Measurements from ENCODE around the gene CAMKK1. TPM values are rescaled to one million over a fixed set of nuclear protein-coding genes. Genes with fewer than 3 reads are reported as not detected.

The CAMKK1 gene
- total and polyA plus RNA-seq, 4 donors: 3.8 to 14.9 (median 9.4) TPM

DNA sequence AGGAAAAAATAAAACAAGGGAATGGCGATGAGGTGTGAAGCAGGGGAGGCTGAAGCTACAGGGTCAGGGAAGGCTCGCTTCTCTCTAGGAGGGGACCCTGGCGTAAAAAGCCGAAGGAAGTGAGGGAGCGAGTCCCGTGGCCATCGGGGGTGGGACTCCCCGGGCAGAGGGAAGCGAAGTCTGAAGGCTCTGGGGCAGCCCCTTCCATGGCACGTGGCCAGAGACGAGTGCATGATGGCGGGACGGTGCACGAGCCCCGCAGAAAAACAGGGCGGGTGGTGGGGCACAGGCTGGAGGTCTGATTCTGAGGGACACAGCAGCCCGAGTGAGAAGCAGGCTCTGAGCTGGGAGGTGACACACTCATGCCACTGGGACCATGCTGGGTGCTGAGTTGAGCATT, 25.7 kb downstream of the CAMKK1 start:
- Histone ChIP-seq H3K27me3 (ENCODE audit: control insufficient read depth in 3 of 3, insufficient read depth in 3 of 3, low read length in 2 of 3) (no peaks in the 10 kb centered on the region), H3K4me3 (no peak overlapping the region), H3K4me1 (ENCODE audit: control insufficient read depth in 5 of 5, insufficient read depth in 5 of 5, low read length in 5 of 5) (peaks cover 0 to 28% (median 3%) of the 10 kb centered on the region in 5 donors), H3K27ac (ENCODE audit: low read depth in 1 of 2, low read length in 1 of 2) (no peak overlapping the region), H3K9ac (ENCODE audit: insufficient read depth in 1 of 2, low read length in 2 of 2) (no peak overlapping the region), H3K36me3 (ENCODE audit: control insufficient read depth in 4 of 4, insufficient read depth in 4 of 4, low read length in 4 of 4) (peaks cover 0 to 18% (median 0%) of the 10 kb centered on the region in 4 donors), H3K9me3 (ENCODE audit: control insufficient read depth in 4 of 4, insufficient read depth in 3 of 4, low read length in 3 of 4) (no peaks in the 10 kb centered on the region)
- DNase-seq (peak in 1 of 3 donors; percentile 26), ATAC-seq (ENCODE audit: insufficient read depth, low FRiP score) (no peak)
- TF ChIP-seq, protein P1, sequence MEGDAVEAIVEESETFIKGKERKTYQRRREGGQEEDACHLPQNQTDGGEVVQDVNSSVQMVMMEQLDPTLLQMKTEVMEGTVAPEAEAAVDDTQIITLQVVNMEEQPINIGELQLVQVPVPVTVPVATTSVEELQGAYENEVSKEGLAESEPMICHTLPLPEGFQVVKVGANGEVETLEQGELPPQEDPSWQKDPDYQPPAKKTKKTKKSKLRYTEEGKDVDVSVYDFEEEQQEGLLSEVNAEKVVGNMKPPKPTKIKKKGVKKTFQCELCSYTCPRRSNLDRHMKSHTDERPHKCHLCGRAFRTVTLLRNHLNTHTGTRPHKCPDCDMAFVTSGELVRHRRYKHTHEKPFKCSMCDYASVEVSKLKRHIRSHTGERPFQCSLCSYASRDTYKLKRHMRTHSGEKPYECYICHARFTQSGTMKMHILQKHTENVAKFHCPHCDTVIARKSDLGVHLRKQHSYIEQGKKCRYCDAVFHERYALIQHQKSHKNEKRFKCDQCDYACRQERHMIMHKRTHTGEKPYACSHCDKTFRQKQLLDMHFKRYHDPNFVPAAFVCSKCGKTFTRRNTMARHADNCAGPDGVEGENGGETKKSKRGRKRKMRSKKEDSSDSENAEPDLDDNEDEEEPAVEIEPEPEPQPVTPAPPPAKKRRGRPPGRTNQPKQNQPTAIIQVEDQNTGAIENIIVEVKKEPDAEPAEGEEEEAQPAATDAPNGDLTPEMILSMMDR (IDR thresholded peaks at IDR 0.05; ENCODE audit: control extremely low read depth, extremely low read depth): no peak
- WGBS, 2 donors: 81 to 85% methylated on average over 17 of the region's 17 CpGs

DNA sequence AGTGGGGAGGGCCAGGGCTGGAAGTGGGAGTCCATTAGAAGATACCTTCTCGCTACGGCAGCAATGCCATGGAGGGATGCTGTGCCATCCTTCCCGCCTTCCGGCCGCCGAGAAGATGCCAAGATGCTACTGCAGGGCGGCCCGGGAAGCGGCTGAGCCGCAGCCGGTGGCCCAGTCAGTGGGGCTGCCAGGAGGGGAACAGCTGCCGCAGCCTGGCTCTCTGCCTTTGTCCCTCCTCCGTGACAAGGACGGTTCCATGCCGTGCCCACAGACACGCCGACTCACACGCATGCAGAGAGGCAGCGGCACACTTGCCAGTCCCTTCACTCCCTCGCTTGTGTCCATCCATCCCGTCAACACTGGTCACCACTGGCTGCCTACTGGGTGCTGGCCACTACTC, 26.6 kb downstream of the CAMKK1 start:
- Histone ChIP-seq H3K4me1 (ENCODE audit: control insufficient read depth in 5 of 5, insufficient read depth in 5 of 5, low read length in 5 of 5) (peaks cover 0 to 28% (median 3%) of the 10 kb centered on the region in 5 donors), H3K27me3 (ENCODE audit: control insufficient read depth in 3 of 3, insufficient read depth in 3 of 3, low read length in 2 of 3) (no peaks in the 10 kb centered on the region), H3K4me3 (no peak overlapping the region), H3K36me3 (ENCODE audit: control insufficient read depth in 4 of 4, insufficient read depth in 4 of 4, low read length in 4 of 4) (peaks cover 0 to 17% (median 0%) of the 10 kb centered on the region in 4 donors), H3K9me3 (ENCODE audit: control insufficient read depth in 4 of 4, insufficient read depth in 3 of 4, low read length in 3 of 4) (no peaks in the 10 kb centered on the region), H3K9ac (ENCODE audit: insufficient read depth in 1 of 2, low read length in 2 of 2) (no peak overlapping the region), H3K27ac (ENCODE audit: low read depth in 1 of 2, low read length in 1 of 2) (no peak overlapping the region)
- 96 to 98% methylated on average over 21 of the region's 21 CpGs for WGBS, 2 donors
- ATAC-seq (ENCODE audit: insufficient read depth, low FRiP score): no peak
- TF ChIP-seq, protein P1 (IDR thresholded peaks at IDR 0.05; ENCODE audit: control extremely low read depth, extremely low read depth): no peak
- no peak for DNase-seq

DNA sequence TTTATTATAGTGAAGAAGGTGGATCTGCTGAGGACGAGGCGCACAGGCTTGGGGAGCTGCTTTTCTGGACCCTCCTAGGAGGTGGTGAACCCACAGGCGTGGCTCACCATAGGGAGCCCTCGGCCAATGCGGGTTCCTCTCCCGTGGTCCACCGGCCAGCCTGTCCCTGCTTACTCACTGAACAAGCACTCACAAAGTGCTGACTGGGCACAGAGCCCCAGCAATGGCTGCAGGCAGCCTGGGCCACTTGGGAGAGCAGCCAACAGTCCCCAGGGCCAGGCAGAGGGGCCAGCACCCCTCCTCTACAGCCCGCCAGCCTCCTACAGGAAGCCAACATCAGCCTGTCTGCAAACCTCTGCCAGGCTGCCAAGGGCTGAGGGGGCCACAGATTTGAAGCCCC, 27.7 kb downstream of the CAMKK1 start:
- no peak overlapping the region for H3K27ac ChIP-seq (ENCODE audit: low read depth in 1 of 2, low read length in 1 of 2)
- TF ChIP-seq, protein P1 (IDR thresholded peaks at IDR 0.05; ENCODE audit: control extremely low read depth, extremely low read depth): no peak
- peak; percentile 44 for ATAC-seq (ENCODE audit: insufficient read depth, low FRiP score)
- peak in 2 of 3 donors; percentile 48 to 61 for DNase-seq
- H3K4me3 ChIP-seq: no peak overlapping the region
- no peaks in the 10 kb centered on the region for H3K9me3 ChIP-seq (ENCODE audit: control insufficient read depth in 4 of 4, insufficient read depth in 3 of 4, low read length in 3 of 4)
- 64 to 74% methylated on average over 8 of the region's 8 CpGs for WGBS, 2 donors
- H3K27me3 ChIP-seq (ENCODE audit: control insufficient read depth in 3 of 3, insufficient read depth in 3 of 3, low read length in 2 of 3): no peaks in the 10 kb centered on the region
- no peak overlapping the region for H3K9ac ChIP-seq (ENCODE audit: insufficient read depth in 1 of 2, low read length in 2 of 2)
- peaks cover 0 to 19% (median 0%) of the 10 kb centered on the region in 4 donors for H3K36me3 ChIP-seq (ENCODE audit: control insufficient read depth in 4 of 4, insufficient read depth in 4 of 4, low read length in 4 of 4)
- H3K4me1 ChIP-seq (ENCODE audit: control insufficient read depth in 5 of 5, insufficient read depth in 5 of 5, low read length in 5 of 5): peaks cover 0 to 22% (median 0%) of the 10 kb centered on the region in 5 donors

DNA sequence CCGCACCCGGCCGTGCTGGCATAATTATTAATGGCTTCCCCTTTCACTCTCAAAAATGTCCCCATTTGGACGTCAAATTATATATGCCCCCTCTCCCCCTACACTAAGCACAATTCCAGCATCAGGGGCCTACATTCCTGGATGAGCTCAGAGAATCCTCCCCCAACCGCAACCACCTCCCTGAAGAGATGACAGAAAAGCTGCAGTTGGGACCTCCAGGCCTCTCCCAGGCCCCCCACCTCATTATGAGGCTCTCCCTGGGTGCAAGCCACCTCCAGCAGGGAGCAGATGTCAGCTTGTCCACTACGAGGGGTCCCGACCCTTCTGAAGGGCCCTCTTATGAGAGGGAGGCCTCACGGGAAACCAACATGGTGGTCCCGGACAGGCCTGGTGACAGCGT, 28.3 kb downstream of the CAMKK1 start:
- H3K27me3 ChIP-seq (ENCODE audit: control insufficient read depth in 3 of 3, insufficient read depth in 3 of 3, low read length in 2 of 3): no peaks in the 10 kb centered on the region
- no peak for ATAC-seq (ENCODE audit: insufficient read depth, low FRiP score)
- H3K4me3 ChIP-seq: no peak overlapping the region
- no peak overlapping the region for H3K9ac ChIP-seq (ENCODE audit: insufficient read depth in 1 of 2, low read length in 2 of 2)
- 85 to 89% methylated on average over 10 of the region's 10 CpGs for WGBS, 2 donors
- H3K36me3 ChIP-seq (ENCODE audit: control insufficient read depth in 4 of 4, insufficient read depth in 4 of 4, low read length in 4 of 4): peaks cover 0 to 19% (median 0%) of the 10 kb centered on the region in 4 donors
- no peaks in the 10 kb centered on the region for H3K9me3 ChIP-seq (ENCODE audit: control insufficient read depth in 4 of 4, insufficient read depth in 3 of 4, low read length in 3 of 4)
- H3K4me1 ChIP-seq (ENCODE audit: control insufficient read depth in 5 of 5, insufficient read depth in 5 of 5, low read length in 5 of 5): peaks cover 0 to 26% (median 0%) of the 10 kb centered on the region in 5 donors
- H3K27ac ChIP-seq (ENCODE audit: low read depth in 1 of 2, low read length in 1 of 2): no peak overlapping the region
- TF ChIP-seq, protein P1 (IDR thresholded peaks at IDR 0.05; ENCODE audit: control extremely low read depth, extremely low read depth): no peak
- DNase-seq: no peak
